HG03439 (cell line): Measurements from ENCODE around the gene NPC1.
"Not testable (repeated sequence)": the region's sequence is repeated elsewhere in the genome, so short reads cannot be mapped to it uniquely, and the experiment has no call there.

Source experiments
- ATAC-seq: cut with Tn5 transposase; IDR thresholded peaks from one replicate; pipeline ENCODE4 v1.9.1; 2021; ENCODE audit warnings: mild to moderate bottlenecking, moderate library complexity; ENCODE audit not compliant: unreplicated experiment

The NPC1 gene

DNA sequence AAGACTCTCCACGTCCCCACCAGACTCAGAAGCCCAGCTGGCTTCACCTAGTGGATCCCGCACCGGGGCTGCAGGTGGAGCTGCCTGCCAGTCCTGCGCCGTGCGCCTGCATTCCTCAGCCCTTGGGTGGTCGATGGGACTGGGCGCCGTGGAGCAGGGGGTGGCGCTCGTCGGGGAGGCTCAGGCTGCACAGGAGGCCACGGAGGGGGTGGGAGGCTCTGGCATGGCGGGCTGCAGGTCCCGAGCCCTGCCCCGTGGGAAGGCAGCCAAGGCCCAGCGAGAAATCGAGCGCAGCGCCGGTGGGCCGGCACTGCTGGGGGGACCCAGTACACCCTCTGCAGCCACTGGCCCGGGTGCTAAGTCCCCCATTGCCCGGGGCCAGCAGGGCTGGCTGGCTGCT is 8.8 kb downstream of the NPC1 start:
- ATAC-seq: not testable (repeated sequence)

DNA sequence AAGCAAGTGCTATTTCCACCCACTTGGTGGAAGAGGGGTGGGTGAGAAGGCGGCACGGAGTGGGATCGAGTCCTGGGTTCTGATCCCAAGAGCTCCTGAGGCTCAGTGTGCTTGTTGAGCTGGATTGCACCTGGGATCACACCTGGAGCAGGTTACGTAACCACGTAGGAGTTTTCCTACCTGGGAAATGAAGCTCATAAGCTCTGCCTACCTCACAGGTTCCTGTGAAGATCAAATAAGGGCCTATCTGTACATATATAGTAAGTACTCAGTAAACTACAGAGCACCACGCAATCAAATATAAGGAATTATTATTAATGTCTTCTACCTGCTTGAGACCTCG is 11.0 kb downstream of the NPC1 start:
- ATAC-seq: no peak

DNA sequence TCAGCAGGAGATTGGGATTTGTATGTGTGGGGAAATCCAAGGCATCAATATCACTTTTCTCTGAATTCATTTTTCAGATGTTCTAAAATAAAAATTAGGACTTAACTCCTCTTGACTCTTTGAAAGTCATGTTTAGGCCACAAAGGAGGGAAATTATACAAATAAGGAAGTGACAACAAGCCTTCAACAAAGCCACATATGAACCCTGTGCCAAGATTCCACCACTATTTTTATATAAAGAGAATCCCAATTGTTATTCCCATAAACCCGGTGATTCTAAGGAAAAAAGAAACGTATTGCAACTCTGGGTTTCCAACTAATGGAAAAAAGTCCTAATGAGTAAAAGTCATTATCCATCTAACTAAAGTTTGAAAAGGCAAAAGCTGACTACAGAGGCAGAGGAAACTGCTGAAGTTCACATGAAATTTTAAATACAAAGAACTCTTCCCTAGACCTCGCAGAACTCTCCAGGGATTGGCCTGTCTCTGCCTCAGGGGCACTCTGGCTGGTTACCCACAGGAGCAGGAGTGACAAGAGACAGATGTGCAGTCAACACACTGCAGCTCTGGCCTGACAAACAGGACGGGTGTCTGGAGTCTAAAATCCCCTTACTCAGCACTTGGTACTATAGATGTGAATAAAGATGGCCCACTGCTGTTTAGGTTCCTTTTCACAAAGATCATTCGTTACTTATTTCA is 11.5 kb downstream of the NPC1 start:
- ATAC-seq: no peak

DNA sequence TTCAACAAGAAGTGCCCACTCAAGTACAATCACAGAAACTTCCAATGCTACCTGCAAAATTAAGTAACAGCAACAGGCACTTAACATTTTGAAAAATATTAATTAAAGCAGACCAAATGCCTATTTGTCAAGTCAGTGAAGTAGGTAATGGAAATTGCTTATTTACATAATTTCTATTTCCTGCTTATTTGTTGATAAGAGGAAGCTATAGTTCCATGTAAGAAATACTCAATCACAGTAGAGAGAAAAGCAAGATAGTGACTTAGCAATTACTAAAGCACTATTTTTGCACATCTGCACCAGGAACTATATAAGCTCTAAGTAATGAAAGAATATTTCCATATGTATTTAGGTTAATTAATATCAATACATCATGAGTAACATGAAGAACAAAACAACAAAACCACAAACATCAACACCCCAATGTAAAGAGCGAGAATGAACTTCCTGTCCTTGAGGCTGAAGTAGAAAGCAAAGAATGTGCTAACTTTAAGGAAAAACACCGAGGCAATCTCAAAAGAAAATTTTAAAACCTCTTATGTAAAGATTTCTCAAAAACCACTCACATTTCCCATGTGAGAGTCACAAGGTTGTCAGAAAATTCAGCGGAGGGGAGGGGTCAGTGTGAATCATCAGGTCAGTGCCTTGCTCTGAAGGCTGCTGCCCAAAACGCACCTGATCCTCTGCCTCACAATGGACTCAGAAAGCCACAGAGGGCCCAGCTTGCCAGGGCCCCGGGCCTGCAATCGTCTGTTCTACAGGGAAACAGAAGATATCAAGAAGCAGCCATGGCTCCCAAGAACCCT is 12.5 kb downstream of the NPC1 start:
- no peak for ATAC-seq

DNA sequence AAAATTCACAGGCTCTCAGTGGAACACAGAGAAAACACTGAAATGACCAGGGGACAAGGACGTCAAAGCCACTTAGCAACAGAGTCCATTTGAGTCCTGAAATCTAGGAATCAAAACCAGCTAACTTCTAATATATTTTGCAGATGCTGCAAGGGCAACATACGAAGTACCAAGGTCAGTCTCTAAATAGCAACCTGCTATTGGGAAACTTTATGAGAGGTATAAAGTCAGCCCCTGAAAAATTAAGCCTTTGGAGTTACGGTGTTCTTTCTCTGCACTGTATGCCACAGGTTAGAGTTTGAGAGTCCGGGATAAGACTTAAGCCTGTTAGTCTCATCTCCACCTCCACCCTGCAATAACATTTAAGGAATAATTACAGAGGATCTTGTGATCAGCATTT is 13.3 kb downstream of the NPC1 start:
- no peak for ATAC-seq

DNA sequence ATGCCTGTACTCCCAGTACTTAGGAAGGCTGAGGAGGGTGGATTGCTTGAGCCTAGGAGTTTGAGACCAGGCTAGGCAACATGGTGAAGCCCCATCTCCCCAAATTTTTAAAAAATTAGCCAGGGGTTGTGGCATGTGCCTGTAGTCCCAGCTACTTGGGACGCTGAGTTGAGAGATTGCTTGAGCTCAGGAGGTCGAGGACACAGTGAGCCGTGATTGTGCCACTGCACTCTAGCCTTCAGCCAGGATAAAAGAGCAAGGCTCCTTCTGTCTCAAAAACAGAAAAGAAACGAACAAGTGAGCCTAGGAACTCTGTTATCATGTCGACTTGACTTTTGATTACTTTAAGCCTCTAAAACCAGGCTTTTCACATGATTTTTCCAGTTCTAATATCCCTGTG is 13.7 kb downstream of the NPC1 start:
- ATAC-seq: no peak

DNA sequence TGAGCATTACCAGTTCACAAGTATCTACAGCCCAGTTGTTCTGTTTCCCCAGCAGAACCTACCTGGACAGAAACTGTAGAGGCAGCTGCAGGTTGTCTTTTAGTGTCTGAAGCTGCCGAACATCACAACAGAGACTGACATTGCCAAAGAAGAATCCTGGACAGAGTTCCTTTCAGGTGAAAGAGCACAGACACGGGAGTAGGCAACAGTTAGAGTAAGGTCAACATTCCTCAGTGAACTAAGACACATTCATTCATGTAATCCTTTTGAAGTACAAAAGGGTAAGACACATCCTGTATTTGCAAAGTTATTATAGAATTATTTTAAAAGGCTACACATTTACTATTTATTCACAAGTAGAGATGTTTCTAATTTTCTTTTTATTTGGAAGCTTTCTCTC is 14.3 kb downstream of the NPC1 start:
- ATAC-seq: no peak

DNA sequence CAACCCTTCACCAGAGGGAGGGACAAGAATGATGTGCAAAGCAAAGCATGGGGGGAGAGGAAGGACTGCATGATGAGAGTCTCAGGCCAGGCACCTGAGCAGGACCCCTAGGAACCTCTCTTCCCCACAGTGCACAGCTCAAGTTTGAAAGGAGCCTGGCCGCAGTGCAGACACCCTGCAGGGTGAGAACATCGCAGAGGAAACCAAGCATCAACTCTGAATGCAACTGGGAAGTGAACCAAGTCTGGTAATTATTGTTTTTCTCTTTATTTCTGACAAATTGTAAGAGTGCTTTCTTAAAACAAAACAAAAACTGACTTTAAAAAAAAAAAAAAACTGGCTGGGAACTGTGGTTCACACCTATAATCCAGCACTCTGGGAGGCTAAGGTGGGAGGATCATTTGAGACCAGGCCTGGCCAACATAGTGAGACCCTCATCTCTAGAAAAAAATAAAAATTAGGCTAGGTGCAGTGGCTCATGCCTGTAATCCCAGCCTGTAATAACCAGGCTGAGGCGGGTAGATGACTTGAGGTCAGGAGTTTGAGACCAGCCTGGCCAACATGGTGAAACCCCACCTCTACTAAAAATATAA is 15.3 kb downstream of the NPC1 start:
- no peak for ATAC-seq

DNA sequence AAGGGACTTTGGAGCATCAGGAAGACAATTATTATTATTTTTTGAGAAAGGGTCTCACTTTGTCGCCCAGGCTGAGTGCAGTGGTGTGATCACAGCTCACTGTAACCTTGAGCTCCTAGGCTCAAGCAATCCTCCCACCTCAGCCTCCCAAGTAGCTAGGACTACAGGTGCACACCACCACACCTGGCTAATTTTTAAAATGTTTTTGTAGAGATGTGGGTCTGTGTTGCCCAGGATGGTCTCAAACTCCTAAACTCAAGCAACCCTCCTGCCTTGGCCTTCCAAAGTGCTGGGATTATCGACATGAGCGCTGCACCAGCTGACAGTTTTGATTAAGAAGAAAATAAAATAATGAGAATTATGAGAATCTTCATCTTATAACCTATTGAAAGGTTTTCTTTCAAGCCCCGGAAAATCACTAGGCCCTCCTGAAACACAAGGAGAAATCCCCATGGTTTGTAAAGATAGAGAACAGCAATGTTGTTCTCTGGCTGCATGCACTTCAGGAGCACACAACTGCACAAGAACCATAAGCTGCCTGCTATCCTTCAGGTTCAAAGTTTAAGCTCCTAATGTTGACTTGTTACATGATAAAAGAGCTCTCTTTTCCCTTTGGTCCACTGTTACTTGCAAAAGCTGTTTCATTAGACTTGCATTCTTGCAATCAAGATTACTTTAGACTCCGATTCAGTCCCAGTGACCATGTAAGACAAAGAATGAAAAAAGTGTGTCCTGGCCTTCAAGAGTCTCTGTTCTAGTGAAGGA is 16.8 kb downstream of the NPC1 start:
- ATAC-seq: no peak

DNA sequence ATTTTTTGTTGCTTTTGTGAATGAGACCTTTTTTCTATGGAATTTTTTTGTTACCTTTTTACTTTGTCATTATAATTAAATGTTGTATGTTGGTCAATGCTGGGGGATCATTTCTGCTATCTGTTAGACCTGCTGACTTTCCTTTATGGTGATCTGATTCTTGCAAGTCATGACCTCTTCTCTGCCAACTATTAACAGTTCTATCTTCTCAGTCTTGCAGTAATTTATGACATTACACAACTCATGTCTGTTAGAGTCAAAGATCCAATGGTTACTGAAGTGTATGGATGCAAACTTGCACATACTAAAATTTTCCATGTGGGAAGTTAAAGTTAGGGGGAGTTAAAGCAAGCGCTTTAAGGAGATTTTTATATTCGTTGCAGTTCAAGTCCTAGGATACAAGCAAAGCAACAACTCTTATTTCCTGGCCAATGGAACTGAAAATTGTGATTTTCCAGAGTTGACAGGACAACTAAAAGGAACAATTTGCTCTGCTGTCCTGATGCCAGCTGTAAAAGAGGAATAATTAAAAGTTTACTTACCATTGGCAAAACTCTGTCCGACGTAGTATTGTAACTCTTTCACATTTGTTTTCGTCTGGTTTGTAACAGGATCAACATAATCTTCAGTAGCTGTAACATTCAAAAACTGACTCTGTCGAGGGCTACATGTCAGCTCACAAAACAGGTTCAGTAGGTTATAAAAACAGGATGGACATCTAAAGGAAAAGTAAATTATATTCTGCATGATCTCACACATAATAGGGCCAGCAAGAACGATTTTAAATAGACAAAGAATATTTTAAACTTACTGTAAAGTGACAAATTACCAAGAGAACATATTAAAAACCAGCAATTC is 17.8 kb downstream of the NPC1 start:
- no peak for ATAC-seq

DNA sequence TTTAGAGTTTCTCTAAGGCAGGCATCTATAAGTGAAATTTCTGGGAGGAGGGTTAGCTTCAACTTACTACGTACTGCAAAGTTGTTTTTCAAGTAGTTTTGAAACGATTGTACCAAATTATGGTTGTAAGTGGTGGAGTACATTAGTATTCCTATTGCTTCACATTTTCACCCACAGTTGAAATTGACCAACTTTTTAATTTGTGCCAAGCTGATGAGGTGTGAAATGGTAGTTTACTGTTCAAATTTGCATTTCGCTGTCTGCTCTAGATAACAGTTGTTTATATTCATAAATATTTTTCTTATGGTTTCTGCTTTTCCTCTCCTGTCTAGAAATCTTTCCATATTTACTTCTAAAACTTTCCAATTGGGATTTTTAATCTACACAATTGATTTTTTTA is 18.6 kb downstream of the NPC1 start:
- no peak for ATAC-seq

DNA sequence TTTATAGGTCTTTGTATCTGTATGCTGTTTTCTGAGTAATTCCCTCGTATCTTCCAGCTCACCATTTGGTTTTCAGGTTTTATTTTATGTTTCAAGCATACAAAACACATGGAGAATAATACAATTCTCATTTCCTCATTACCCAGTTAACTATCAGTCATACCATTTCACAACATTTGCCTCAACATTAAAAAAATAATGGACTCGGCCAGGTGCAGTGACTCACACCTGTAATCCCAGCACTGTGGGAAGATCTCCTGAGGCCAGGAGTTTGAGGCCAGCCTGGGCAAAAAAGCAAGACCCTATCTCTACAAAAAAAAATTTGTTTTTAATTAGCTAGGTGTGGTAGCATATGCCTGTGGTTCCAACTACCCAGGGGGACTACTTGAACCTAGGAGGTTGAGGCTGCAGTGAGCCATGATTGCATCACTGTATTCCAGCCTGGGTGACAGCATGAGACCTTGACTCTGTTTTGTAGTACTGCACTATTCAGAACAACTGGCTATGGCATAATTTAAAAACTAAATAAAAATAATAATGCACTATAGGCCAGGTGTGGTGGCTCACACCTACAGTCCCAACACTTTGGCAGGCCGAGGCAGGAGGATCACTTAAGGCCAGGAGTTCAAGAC is 20.3 kb downstream of the NPC1 start:
- no peak for ATAC-seq

DNA sequence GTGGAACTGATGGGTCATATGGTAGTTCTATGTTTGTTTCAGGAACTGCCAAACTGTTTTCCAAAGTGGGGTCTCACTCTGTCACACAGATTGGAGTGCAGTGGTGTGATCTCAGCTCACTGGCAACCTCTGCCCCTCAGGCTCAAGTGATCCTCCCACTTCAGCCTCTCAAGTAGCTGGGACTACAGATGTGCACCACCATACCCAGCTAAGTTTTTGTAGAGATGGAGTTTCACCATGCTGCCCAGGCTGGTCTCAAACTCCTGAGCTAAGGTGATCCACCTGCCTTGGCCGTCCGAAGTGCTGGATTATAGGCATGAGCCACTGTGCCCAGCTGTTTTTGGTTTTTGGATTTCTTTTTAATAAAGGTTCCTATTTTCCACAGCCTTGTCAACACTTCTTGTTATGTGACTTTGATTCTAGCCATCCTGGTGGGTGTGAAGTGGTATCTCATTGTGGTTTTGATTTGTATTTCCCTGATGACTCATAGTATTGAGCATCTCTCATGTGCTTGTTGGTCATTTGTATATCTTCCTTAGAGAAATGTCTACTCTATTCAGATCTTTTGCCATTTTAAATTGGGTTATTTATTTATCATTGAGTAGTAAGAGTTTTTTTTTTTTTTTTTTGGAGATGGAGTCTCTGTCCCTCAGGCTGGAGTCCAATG is 22.8 kb downstream of the NPC1 start:
- ATAC-seq: no peak

DNA sequence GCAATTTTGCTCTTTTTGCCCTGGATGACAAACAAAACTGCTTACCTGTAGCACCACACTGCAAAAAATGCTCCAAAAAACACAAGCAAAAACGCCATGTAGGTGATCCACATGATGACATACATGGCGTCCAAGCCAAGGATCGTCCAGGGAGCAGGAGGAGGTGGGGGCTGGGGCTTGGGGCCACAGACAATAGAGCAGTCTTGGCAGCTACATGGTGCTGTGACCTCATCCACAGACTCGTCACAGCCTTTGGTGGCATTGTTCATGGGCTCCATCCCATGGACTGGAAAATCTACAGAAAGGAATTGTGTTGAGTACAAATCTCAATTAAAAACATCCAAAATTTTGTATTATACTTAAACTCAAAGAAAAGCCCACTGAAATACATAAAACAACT is 26.1 kb downstream of the NPC1 start:
- no peak for ATAC-seq

DNA sequence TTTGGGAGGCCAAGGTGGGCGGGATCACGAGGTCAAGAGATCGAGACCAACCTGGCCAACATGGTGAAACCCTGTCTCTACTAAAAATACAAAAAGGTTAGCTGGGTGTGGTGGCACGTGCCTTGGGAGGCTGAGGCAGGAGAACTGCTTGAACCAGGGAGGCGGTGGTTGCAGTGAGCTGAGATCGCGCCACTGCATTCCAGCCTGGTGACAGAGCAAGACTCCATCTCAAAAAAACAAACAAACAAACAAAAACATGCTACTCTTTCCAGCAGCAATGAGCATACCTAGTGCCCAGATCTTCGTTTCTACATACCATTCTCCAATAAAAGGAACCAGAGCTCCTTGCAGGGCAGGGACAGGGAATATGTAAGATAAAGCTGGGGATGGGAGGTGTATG is 28.8 kb downstream of the NPC1 start:
- not testable (repeated sequence) for ATAC-seq

DNA sequence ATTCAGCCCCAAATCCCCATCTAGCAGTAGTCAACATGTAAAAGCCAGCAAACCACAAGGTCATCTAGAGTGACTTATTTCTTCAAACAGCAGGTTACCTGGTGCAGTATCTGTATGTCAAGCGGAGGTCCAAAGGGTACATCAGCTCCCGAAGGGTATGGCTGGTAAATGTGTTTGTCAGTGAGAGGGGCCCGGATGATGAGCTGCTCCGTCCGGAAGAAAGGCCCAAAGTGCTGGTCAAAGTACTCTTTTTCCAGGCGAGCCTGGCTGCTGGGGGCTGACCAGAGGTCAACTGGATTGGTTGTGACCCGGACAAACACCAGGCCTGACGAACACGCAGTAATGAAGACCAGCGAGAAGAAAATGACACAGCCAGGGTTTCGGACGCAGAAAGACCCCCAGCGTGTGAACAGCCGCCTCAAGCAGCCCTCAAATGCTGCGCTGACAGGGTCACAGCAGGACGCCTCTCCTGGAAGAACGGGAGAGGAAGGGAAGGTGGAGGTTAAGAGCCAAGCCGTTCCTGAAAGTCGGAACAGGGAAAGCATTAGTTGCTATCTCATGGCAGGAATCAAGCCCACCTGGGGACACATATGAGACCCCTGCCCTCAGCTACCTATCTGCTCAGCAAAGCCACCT is 30.0 kb downstream of the NPC1 start:
- ATAC-seq: no peak

DNA sequence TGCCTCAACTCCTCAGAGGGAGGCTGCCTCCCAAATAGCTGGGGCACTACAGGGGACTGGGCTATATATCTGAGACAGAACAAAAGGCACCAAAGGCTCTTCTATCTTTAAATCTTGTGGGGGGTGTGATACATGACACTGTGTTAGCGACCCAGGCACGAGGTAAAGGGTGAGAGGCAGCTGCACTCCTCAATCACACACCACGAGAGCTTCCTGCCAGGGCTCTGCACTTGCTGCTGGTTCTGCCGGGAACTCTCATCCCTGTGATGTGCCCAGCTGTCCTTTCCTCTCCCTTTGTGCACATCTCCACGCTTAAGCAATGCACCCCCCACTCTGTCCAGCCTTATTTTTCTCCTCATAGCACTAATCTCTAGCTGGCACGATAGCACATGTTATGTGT is 32.4 kb downstream of the NPC1 start:
- no peak for ATAC-seq

DNA sequence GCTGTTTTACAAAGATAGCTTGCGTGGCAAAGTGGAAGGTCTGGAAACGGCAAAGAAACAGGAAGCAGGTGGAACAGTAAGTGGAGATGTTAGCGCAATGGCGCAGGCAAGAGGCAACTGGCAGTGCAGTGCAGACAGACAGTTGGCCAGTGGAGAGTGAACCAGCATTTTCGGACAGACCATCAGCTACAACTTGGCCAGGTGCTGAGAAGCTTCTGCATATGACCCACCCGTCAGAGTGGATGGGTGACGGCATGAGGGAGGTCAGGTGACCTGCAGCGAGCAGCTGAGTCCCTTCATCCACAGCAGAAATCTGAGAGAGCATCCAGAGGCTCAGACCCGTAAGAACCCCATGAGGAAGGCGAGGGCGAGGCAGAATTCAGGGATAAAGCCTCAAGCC is 33.8 kb downstream of the NPC1 start:
- ATAC-seq: no peak

DNA sequence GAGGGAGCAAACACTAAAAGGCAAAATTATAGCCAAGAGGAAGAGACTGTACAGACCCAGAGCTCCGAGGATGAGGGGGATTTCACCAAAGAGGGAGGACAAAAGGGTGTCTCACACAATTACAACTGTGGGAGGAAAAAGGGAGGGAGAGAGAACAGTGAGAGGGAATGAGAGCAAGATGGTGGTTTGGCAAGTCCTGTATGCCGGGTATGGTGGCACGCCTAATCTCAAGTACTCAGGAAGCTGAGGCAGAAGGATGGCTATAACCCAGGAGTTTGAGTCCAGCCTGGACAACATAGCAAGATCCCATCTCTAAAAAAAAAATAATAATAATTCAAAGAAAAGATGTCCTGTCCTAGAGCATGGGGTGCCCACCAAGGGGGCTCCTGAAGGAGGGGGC is 34.3 kb downstream of the NPC1 start:
- no peak for ATAC-seq
